HepG2 (cell line): ENCODE data around the gene CLIC1. TPM values are rescaled to one million over a fixed set of nuclear protein-coding genes. Genes with fewer than 3 reads are reported as not detected.

Experiments used
- CBFB ChIP-seq: sonication (generic); formaldehyde crosslinking; IDR thresholded peaks from 2 replicates; pipeline ENCODE4 v1.4.0; 2020; ENCODE audit warnings: missing genetic modification reagents
- DBP ChIP-seq: sonication (generic); formaldehyde crosslinking; IDR thresholded peaks from 2 replicates; pipeline ENCODE4 v1.4.0; 2020; ENCODE audit warnings: missing genetic modification reagents; ENCODE audit errors: not compliant biosample characterization
- DRAP1 ChIP-seq: IDR thresholded peaks from 2 replicates; pipeline ENCODE4 v1.6.1; 2016; ENCODE audit warnings: missing genetic modification reagents, missing compliant biosample characterization
- EHMT2 ChIP-seq: fragments of 200-600 bp; sonication (generic); IDR thresholded peaks from 2 replicates; pipeline ENCODE4 v1.7.0; 2017; ENCODE audit warnings: antibody characterized with exemption, low read depth, low read length, borderline replicate concordance
- FOXC1 ChIP-seq: sonication (generic); formaldehyde crosslinking; IDR thresholded peaks from 2 replicates; pipeline ENCODE4 v1.8.0; 2022; ENCODE audit warnings: mild to moderate bottlenecking, missing genetic modification reagents, borderline replicate concordance
- GFI1 ChIP-seq: sonication (generic); formaldehyde crosslinking; IDR thresholded peaks from 2 replicates; pipeline ENCODE4 v1.5.0; 2020; ENCODE audit warnings: missing genetic modification reagents, mild to moderate bottlenecking, borderline replicate concordance
- LCORL ChIP-seq, 2 experiments: fragments of 450-650 bp in 1 of 2; sonication (generic) in 1 of 2; formaldehyde crosslinking in 1 of 2; IDR thresholded peaks; 2 replicates each; pipeline versions ENCODE4 v1.5.0 to v1.6.1; 2017 to 2020; ENCODE audit warnings: antibody characterized with exemption in 1 of 2, missing genetic modification reagents in 1 of 2
- MTA3 ChIP-seq: sonication (generic); formaldehyde crosslinking; IDR thresholded peaks from 2 replicates; pipeline ENCODE4 v1.4.0; 2020; ENCODE audit warnings: missing genetic modification reagents
- PBX3 ChIP-seq: sonication (generic); formaldehyde crosslinking; IDR thresholded peaks from 2 replicates; pipeline ENCODE4 v1.8.1; 2023; ENCODE audit warnings: missing genetic modification reagents, inconsistent platforms, borderline replicate concordance
- PHF8 ChIP-seq: sonication (generic); formaldehyde crosslinking; IDR thresholded peaks from 2 replicates; pipeline ENCODE4 v1.5.0; 2020; ENCODE audit warnings: missing genetic modification reagents
- SALL2 ChIP-seq: sonication (generic); formaldehyde crosslinking; IDR thresholded peaks from 2 replicates; pipeline ENCODE4 v1.8.1; 2023; ENCODE audit warnings: mild to moderate bottlenecking, missing genetic modification reagents, inconsistent platforms
- SMAD1 ChIP-seq: sonication (generic); formaldehyde crosslinking; IDR thresholded peaks from 2 replicates; pipeline ENCODE4 v1.4.0; 2020; ENCODE audit warnings: missing genetic modification reagents, low read depth, mild to moderate bottlenecking, borderline replicate concordance
- SOX13 ChIP-seq, 3 experiments: fragments of 450-650 bp in 1 of 3; sonication (generic) in 1 of 3; formaldehyde crosslinking in 1 of 3; IDR thresholded peaks in 2 of 3; conservative IDR thresholded peaks in 1 of 3; 2 replicates each; pipeline versions ENCODE4 v1.5.0 to v1.6.1; 2016 to 2020; ENCODE audit warnings: antibody characterized with exemption in 1 of 3, mild to moderate bottlenecking in 1 of 3, missing compliant biosample characterization in 1 of 3, missing genetic modification reagents in 1 of 3, moderate library complexity in 1 of 3
- STAG1 ChIP-seq: sonication (generic); formaldehyde crosslinking; IDR thresholded peaks from 2 replicates; pipeline ENCODE4 v1.4.0; 2020; ENCODE audit warnings: missing genetic modification reagents
- TMF1 ChIP-seq: sonication (generic); formaldehyde crosslinking; IDR thresholded peaks from 2 replicates; pipeline ENCODE4 v1.8.1; 2022; ENCODE audit warnings: low read depth, missing genetic modification reagents
- TOE1 ChIP-seq: sonication (generic); formaldehyde crosslinking; IDR thresholded peaks from 2 replicates; pipeline ENCODE4 v1.4.0; 2020; ENCODE audit warnings: mild to moderate bottlenecking, missing genetic modification reagents
- TSC22D2 ChIP-seq: sonication (generic); formaldehyde crosslinking; IDR thresholded peaks from 2 replicates; pipeline ENCODE4 v1.5.1; 2020; ENCODE audit warnings: missing genetic modification reagents, mild to moderate bottlenecking, borderline replicate concordance
- ZFP1 ChIP-seq: IDR thresholded peaks from 2 replicates; pipeline ENCODE4 v1.6.1; 2016
- ZNF142 ChIP-seq: sonication (generic); formaldehyde crosslinking; IDR thresholded peaks from 2 replicates; pipeline ENCODE4 v1.4.0; 2020; ENCODE audit warnings: missing genetic modification reagents
- ZNF264 ChIP-seq: sonication (generic); formaldehyde crosslinking; IDR thresholded peaks from 2 replicates; pipeline ENCODE4 v1.4.0; 2020; ENCODE audit warnings: missing genetic modification reagents
- ZNF343 ChIP-seq: sonication (generic); formaldehyde crosslinking; IDR thresholded peaks from 2 replicates; pipeline ENCODE4 v1.4.0; 2020; ENCODE audit warnings: mild to moderate bottlenecking, missing genetic modification reagents
- polyA plus RNA-seq, 8 experiments: library from polyadenylated mRNA; depleted of rRNA in 3 of 8; stranded (reverse) in 7 of 8; unstranded in 1 of 8; fragments of >200 nt; fragmentation: Illumina TruSeq in 4 of 8; extraction: Trizol in 4 of 8; gene quantifications; 2 replicates each; pipeline versions ENCODE4 v1.2.1 to v1.2.3, GENCODE V29; 2011 to 2016; ENCODE audit warnings: low read depth in 4 of 8, missing spikeins in 1 of 8, mixed read lengths in 1 of 8; ENCODE audit not compliant: insufficient read depth in 1 of 8
- total RNA-seq, 5 experiments: library from RNA; depleted of rRNA; stranded (reverse); fragments of >200 nt; fragmentation: Illumina TruSeq; extraction: Trizol; gene quantifications; 2 replicates each; pipeline ENCODE4 v1.2.3, GENCODE V29; 2016; ENCODE audit warnings: low read depth in 1 of 5

CLIC1 gene
- total and polyA plus RNA-seq, 2 of the 13 experiments (the other 11 are each of a cell fraction or from before 2014, with no cell fraction given), result 602 to 891 TPM

- TF ChIP-seq PHF8 (peak; percentile 58), CBFB (0 out of 2 replicates have a peak, but pooled peaks have one; percentile 42), PBX3 (CRISPR knock-in tag) (0 out of 2 replicates have a peak, but pooled peaks have one; percentile 26), MTA3 (CRISPR knock-in tag) (no peak), GFI1 (CRISPR knock-in tag) (peak; percentile 78), FOXC1 (CRISPR knock-in tag) (peak; percentile 61; the same call in 1 of the 2 replicates), SALL2 (0 out of 2 replicates have a peak, but pooled peaks have one; percentile 49), ZFP1 (CRISPR knock-in tag) (no peak), SOX13 (IDR thresholded peaks at IDR 0.05) (peak; percentile 16; the same call in 1 of the 2 replicates), SOX13 (CRISPR knock-in tag; conservative IDR thresholded peaks at IDR 0.05 in 1 of 2, IDR thresholded peaks at IDR 0.05 in 1 of 2) (peak in 1 of 2 experiments; percentile 20; a peak in 2 of 4 replicates), TSC22D2 (CRISPR knock-in tag) (peak; percentile 94; the same call in 1 of the 2 replicates), DRAP1 (CRISPR knock-in tag) (peak; percentile 54; the same call in 1 of the 2 replicates), ZNF264 (CRISPR knock-in tag) (peak; percentile 63), STAG1 (CRISPR knock-in tag) (peak; percentile 94), TOE1 (CRISPR knock-in tag) (0 out of 2 replicates have a peak, but pooled peaks have one; percentile 50), EHMT2 (no peak), LCORL (IDR thresholded peaks at IDR 0.05) (no peak), LCORL (CRISPR knock-in tag; IDR thresholded peaks at IDR 0.05) (peak; percentile 78; the same call in 1 of the 2 replicates), ZNF343 (CRISPR knock-in tag) (peak; percentile 68; the same call in 1 of the 2 replicates), DBP (CRISPR knock-in tag) (peak; percentile 15), TMF1 (CRISPR knock-in tag) (0 out of 2 replicates have a peak, but pooled peaks have one; percentile 8), ZNF142 (peak; percentile 77), SMAD1 (peak; percentile 61; the same call in 1 of the 2 replicates)
Measured at GRCh38 chr6:31729515-31729978, 6.8 kb downstream of the CLIC1 start (continued).
